Loucy (cell line): Measurements from ENCODE around the gene ZMYM1.

ENCODE experiments used
- EZH2phosphoT487 ChIP-seq: fragments of 200-600 bp; IDR thresholded peaks from 2 replicates; pipeline ENCODE4 v1.6.1; 2018; ENCODE audit warnings: antibody characterized with exemption, mild to moderate bottlenecking, moderate library complexity, borderline replicate concordance
- TF ChIP-seq, protein P1 (sequence below): fragments of 200-600 bp; sonication (generic); conservative IDR thresholded peaks from 2 replicates; pipeline ENCODE4 v1.5.1; 2014; ENCODE audit warnings: mild to moderate bottlenecking, antibody characterized with exemption, low read length

DNA sequence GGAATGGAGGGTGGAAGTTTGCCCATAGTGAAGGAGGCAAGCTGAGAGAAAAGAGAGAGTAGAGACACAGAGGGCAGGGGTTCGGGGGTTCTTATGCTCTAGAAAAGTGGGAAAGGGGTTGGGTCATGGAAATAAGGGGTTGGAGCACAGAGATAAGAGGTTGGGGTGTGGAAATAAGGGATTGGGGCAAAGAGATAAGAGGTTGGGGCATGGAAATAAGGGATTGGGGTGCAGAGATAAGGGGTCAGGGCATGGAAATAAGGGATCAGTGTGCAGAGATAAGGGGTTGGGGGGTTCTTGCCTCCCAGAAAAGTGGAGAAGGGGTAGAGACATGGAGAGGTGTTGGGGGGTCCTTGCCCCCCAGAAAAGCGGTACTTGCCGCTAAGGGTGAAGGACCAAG, 57.6 kb downstream of the ZMYM1 start:
- TF ChIP-seq, protein P1, sequence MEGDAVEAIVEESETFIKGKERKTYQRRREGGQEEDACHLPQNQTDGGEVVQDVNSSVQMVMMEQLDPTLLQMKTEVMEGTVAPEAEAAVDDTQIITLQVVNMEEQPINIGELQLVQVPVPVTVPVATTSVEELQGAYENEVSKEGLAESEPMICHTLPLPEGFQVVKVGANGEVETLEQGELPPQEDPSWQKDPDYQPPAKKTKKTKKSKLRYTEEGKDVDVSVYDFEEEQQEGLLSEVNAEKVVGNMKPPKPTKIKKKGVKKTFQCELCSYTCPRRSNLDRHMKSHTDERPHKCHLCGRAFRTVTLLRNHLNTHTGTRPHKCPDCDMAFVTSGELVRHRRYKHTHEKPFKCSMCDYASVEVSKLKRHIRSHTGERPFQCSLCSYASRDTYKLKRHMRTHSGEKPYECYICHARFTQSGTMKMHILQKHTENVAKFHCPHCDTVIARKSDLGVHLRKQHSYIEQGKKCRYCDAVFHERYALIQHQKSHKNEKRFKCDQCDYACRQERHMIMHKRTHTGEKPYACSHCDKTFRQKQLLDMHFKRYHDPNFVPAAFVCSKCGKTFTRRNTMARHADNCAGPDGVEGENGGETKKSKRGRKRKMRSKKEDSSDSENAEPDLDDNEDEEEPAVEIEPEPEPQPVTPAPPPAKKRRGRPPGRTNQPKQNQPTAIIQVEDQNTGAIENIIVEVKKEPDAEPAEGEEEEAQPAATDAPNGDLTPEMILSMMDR = no peak
- TF ChIP-seq EZH2phosphoT487 = no peak
